Measurements from ENCODE around the gene ESYT2. TPM values are rescaled to one million over a fixed set of nuclear protein-coding genes. Genes with fewer than 3 reads are reported as not detected.

Gene ESYT2
- polyA plus RNA-seq, 1 donor (not counting 4 experiments of a cell fraction or from before 2014, with no cell fraction given): 45.9 TPM

- TF ChIP-seq EZH2 (IDR thresholded peaks at IDR 0.05; ENCODE audit: low read length) (no peak), CTCF (optimal IDR thresholded peaks at IDR 0.05 in 1 of 3, IDR thresholded peaks at IDR 0.05 in 1 of 3, conservative IDR thresholded peaks at IDR 0.05 in 1 of 3; ENCODE audit: extremely low read depth in 1 of 3, insufficient read depth in 2 of 3, low read length in 3 of 3) (no peak)
Measured at GRCh38 chr7:158707610-158708009, 121.7 kb downstream of the ESYT2 start.

GRCh38 chr7:158706710-158707590 lies 122.4 kb downstream of the ESYT2 start:
- dilution Hi-C loops (cut with MboI; ENCODE audit: extremely low pct_ligation_motif_present, low sequenced_read_pairs): no loop called here
- Histone ChIP-seq H3K4me1 (ENCODE audit: control insufficient read depth, extremely low read depth, insufficient read depth, low read length) (peaks cover 17% of the 10 kb centered on the region), H3K27ac (ENCODE audit: control insufficient read depth, insufficient read depth, low read length) (no peak overlapping the region), H3K79me2 (ENCODE audit: control insufficient read depth, insufficient read depth, low read length) (peaks cover 26% of the 10 kb centered on the region), H2AFZ (ENCODE audit: control insufficient read depth, low read length) (no peak overlapping the region), H4K20me1 (ENCODE audit: control insufficient read depth, extremely low read depth, insufficient read depth, low read length) (no peaks in the 10 kb centered on the region), H3K27me3 (ENCODE audit: control insufficient read depth, extremely low read depth, insufficient read depth, low read length) (no peaks in the 10 kb centered on the region), H3K9me1 (ENCODE audit: control insufficient read depth, extremely low read depth, insufficient read depth, low read length) (no peaks in the 10 kb centered on the region), H3K4me3 (ENCODE audit: control insufficient read depth in 2 of 3, extremely low read depth in 1 of 3, insufficient read depth in 2 of 3, low read depth in 1 of 3, low read length in 3 of 3) (no peak overlapping the region), H3K4me2 (ENCODE audit: control insufficient read depth, extremely low read depth, insufficient read depth, low read depth, low read length) (no peak overlapping the region), H3K9ac (ENCODE audit: control insufficient read depth, extremely low read depth, insufficient read depth, low read length) (no peak overlapping the region), H3K9me3 (ENCODE audit: control insufficient read depth, low read depth, low read length) (no peaks in the 10 kb centered on the region), H3K36me3 (ENCODE audit: control insufficient read depth in 2 of 2, extremely low read depth in 1 of 2, insufficient read depth in 2 of 2, low read length in 2 of 2) (no peaks in the 10 kb centered on the region)
- no peak for TF ChIP-seq EZH2 (IDR thresholded peaks at IDR 0.05; ENCODE audit: low read length)
- no peak for FAIRE-seq
- DNase-seq (ENCODE audit: low read depth, low spot score): no peak

More at GRCh38 chr7:158707610-158708009, 121.7 kb downstream of the ESYT2 start:
- no peak for FAIRE-seq
- Histone ChIP-seq H3K9me3 (ENCODE audit: control insufficient read depth, low read depth, low read length) (no peaks in the 10 kb centered on the region), H3K9me1 (ENCODE audit: control insufficient read depth, extremely low read depth, insufficient read depth, low read length) (no peaks in the 10 kb centered on the region), H3K36me3 (ENCODE audit: control insufficient read depth in 2 of 2, extremely low read depth in 1 of 2, insufficient read depth in 2 of 2, low read length in 2 of 2) (no peaks in the 10 kb centered on the region), H4K20me1 (ENCODE audit: control insufficient read depth, extremely low read depth, insufficient read depth, low read length) (no peaks in the 10 kb centered on the region), H3K4me3 (ENCODE audit: control insufficient read depth in 2 of 3, extremely low read depth in 1 of 3, insufficient read depth in 2 of 3, low read depth in 1 of 3, low read length in 3 of 3) (no peak overlapping the region), H3K4me2 (ENCODE audit: control insufficient read depth, extremely low read depth, insufficient read depth, low read depth, low read length) (no peak overlapping the region), H3K4me1 (ENCODE audit: control insufficient read depth, extremely low read depth, insufficient read depth, low read length) (peaks cover 14% of the 10 kb centered on the region), H3K79me2 (ENCODE audit: control insufficient read depth, insufficient read depth, low read length) (peaks cover 19% of the 10 kb centered on the region), H2AFZ (ENCODE audit: control insufficient read depth, low read length) (no peak overlapping the region), H3K27ac (ENCODE audit: control insufficient read depth, insufficient read depth, low read length) (no peak overlapping the region), H3K9ac (ENCODE audit: control insufficient read depth, extremely low read depth, insufficient read depth, low read length) (no peak overlapping the region), H3K27me3 (ENCODE audit: control insufficient read depth, extremely low read depth, insufficient read depth, low read length) (no peaks in the 10 kb centered on the region)
- no peak for DNase-seq (ENCODE audit: low read depth, low spot score)
- dilution Hi-C loops (cut with MboI; ENCODE audit: extremely low pct_ligation_motif_present, low sequenced_read_pairs): no loop called here
